SIG-M5 (cell line): Measurements from ENCODE around the gene SPDYE4.

ENCODE experiments used
- DNase-seq: peaks from one replicate; lab custom pipeline; 2025; lab: John Stamatoyannopoulos, UW

SPDYE4 gene

GRCh38 chr17:8741366-8741765, 17.0 kb downstream of the SPDYE4 start:
- no peak for DNase-seq

GRCh38 chr17:8740486-8740885, 17.9 kb downstream of the SPDYE4 start:
- DNase-seq, result no peak

- DNase-seq, result no peak
These were observed 19.2 kb downstream of the SPDYE4 start for GRCh38 chr17:8739097-8739496.

GRCh38 chr17:8736796-8737195, 21.6 kb downstream of the SPDYE4 start:
- no peak for DNase-seq

GRCh38 chr17:8736362-8736761, 22.0 kb downstream of the SPDYE4 start:
- no peak for DNase-seq

GRCh38 chr17:8735336-8735939, 22.9 kb downstream of the SPDYE4 start:
- no peak for DNase-seq

- DNase-seq, result no peak
These were observed 23.5 kb downstream of the SPDYE4 start for GRCh38 chr17:8734876-8735275.

GRCh38 chr17:8732406-8733085, 25.8 kb downstream of the SPDYE4 start:
- no peak for DNase-seq

GRCh38 chr17:8729860-8730259, 28.5 kb downstream of the SPDYE4 start:
- no peak for DNase-seq

- DNase-seq, result no peak
These were observed 28.9 kb downstream of the SPDYE4 start for GRCh38 chr17:8729421-8729820.

- DNase-seq, result no peak
These were observed 29.4 kb downstream of the SPDYE4 start for GRCh38 chr17:8728971-8729370.

- DNase-seq, result no peak
These were observed 30.0 kb downstream of the SPDYE4 start for GRCh38 chr17:8728251-8728938.

- DNase-seq, result no peak
These were observed 31.3 kb downstream of the SPDYE4 start for GRCh38 chr17:8726941-8727555.

- no peak for DNase-seq
These were observed 32.2 kb downstream of the SPDYE4 start for GRCh38 chr17:8725881-8726876.

- no peak for DNase-seq
These were observed 33.9 kb downstream of the SPDYE4 start for GRCh38 chr17:8724451-8724850.

- DNase-seq, result no peak
These were observed 37.8 kb downstream of the SPDYE4 start for GRCh38 chr17:8720596-8720995.

- DNase-seq, result no peak
These were observed 38.8 kb downstream of the SPDYE4 start for GRCh38 chr17:8719291-8720246.

- no peak for DNase-seq
These were observed 40.3 kb downstream of the SPDYE4 start for GRCh38 chr17:8718001-8718563.

GRCh38 chr17:8713878-8714277, 44.5 kb downstream of the SPDYE4 start:
- DNase-seq, result no peak

- DNase-seq, result no peak
These were observed 45.0 kb downstream of the SPDYE4 start for GRCh38 chr17:8713315-8713714.
